ENCODE results near the gene PLEK.

DNA sequence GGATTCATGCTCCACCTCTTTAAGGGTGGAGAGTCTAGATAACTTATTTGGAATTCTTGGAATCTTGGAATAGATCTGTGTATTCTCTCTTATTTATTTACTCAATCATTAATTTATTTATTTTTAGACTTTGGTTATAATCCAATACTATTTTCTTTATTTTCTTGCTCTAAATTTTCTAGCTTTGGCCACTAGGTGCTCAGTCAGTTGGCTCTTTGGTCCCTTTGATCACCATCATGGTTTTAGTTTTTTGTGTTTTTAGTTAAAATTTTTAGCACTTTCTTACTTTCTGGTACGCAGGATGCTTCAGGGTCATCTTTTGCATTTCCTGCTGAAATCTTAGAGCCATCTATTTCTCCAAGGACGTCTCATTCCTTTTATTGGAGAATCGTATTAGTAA lies 5.2 kb upstream of the PLEK start:
- no peak for TF ChIP-seq POLR2A (conservative IDR thresholded peaks at IDR 0.05)
- TF ChIP-seq FOXP1 (CRISPR knock-in tag; IDR thresholded peaks at IDR 0.05) = no peak
- TF ChIP-seq, protein P1, sequence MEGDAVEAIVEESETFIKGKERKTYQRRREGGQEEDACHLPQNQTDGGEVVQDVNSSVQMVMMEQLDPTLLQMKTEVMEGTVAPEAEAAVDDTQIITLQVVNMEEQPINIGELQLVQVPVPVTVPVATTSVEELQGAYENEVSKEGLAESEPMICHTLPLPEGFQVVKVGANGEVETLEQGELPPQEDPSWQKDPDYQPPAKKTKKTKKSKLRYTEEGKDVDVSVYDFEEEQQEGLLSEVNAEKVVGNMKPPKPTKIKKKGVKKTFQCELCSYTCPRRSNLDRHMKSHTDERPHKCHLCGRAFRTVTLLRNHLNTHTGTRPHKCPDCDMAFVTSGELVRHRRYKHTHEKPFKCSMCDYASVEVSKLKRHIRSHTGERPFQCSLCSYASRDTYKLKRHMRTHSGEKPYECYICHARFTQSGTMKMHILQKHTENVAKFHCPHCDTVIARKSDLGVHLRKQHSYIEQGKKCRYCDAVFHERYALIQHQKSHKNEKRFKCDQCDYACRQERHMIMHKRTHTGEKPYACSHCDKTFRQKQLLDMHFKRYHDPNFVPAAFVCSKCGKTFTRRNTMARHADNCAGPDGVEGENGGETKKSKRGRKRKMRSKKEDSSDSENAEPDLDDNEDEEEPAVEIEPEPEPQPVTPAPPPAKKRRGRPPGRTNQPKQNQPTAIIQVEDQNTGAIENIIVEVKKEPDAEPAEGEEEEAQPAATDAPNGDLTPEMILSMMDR (IDR thresholded peaks at IDR 0.05 in 2 of 3, conservative IDR thresholded peaks at IDR 0.05 in 1 of 3; ENCODE audit: insufficient read depth in 2 of 3, low read depth in 1 of 3, low read length in 3 of 3) = peak in 1 of 3 experiments; percentile 12; a peak in 1 of 6 replicates
- no peak for TF ChIP-seq ZNF239 (CRISPR knock-in tag; IDR thresholded peaks at IDR 0.05)
- no peak for TF ChIP-seq FOXK1 (CRISPR knock-in tag; IDR thresholded peaks at IDR 0.05; ENCODE audit: borderline replicate concordance)
- TF ChIP-seq ARHGAP35 (IDR thresholded peaks at IDR 0.05; ENCODE audit: partially characterized antibody) = no peak
- TF ChIP-seq, protein P2, sequence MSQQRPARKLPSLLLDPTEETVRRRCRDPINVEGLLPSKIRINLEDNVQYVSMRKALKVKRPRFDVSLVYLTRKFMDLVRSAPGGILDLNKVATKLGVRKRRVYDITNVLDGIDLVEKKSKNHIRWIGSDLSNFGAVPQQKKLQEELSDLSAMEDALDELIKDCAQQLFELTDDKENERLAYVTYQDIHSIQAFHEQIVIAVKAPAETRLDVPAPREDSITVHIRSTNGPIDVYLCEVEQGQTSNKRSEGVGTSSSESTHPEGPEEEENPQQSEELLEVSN (IDR thresholded peaks at IDR 0.05; ENCODE audit: borderline replicate concordance in 1 of 2, extremely low read depth in 1 of 2, insufficient read depth in 1 of 2, insufficient read length in 1 of 2, low read depth in 1 of 2, low read length in 1 of 2, poor library complexity in 1 of 2, severe bottlenecking in 1 of 2) = no peak
- TF ChIP-seq, protein P3, sequence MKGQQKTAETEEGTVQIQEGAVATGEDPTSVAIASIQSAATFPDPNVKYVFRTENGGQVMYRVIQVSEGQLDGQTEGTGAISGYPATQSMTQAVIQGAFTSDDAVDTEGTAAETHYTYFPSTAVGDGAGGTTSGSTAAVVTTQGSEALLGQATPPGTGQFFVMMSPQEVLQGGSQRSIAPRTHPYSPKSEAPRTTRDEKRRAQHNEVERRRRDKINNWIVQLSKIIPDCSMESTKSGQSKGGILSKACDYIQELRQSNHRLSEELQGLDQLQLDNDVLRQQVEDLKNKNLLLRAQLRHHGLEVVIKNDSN (CRISPR knock-in tag; IDR thresholded peaks at IDR 0.05) = no peak
- TF ChIP-seq CCNT2 (IDR thresholded peaks at IDR 0.05; ENCODE audit: borderline replicate concordance, extremely low read depth, insufficient read length, low read depth, low read length) = no peak
- TF ChIP-seq, protein P4, sequence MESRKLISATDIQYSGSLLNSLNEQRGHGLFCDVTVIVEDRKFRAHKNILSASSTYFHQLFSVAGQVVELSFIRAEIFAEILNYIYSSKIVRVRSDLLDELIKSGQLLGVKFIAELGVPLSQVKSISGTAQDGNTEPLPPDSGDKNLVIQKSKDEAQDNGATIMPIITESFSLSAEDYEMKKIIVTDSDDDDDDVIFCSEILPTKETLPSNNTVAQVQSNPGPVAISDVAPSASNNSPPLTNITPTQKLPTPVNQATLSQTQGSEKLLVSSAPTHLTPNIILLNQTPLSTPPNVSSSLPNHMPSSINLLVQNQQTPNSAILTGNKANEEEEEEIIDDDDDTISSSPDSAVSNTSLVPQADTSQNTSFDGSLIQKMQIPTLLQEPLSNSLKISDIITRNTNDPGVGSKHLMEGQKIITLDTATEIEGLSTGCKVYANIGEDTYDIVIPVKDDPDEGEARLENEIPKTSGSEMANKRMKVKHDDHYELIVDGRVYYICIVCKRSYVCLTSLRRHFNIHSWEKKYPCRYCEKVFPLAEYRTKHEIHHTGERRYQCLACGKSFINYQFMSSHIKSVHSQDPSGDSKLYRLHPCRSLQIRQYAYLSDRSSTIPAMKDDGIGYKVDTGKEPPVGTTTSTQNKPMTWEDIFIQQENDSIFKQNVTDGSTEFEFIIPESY (CRISPR knock-in tag; IDR thresholded peaks at IDR 0.05) = no peak
- no peak for TF ChIP-seq SMAD1 (IDR thresholded peaks at IDR 0.05; ENCODE audit: low read depth, low read length, partially characterized antibody)
